ENCODE measurements around the gene SLC39A11.

Gene SLC39A11

GRCh38 chr17:72726936-72727335, 365.6 kb downstream of the SLC39A11 start:
- no peak for DNase-seq (ENCODE audit: extremely low read depth, low read depth)
- no peak overlapping the region for H3K4me3 ChIP-seq (replicated peaks; ENCODE audit: low read depth, low read length)
- TF ChIP-seq, protein P1, sequence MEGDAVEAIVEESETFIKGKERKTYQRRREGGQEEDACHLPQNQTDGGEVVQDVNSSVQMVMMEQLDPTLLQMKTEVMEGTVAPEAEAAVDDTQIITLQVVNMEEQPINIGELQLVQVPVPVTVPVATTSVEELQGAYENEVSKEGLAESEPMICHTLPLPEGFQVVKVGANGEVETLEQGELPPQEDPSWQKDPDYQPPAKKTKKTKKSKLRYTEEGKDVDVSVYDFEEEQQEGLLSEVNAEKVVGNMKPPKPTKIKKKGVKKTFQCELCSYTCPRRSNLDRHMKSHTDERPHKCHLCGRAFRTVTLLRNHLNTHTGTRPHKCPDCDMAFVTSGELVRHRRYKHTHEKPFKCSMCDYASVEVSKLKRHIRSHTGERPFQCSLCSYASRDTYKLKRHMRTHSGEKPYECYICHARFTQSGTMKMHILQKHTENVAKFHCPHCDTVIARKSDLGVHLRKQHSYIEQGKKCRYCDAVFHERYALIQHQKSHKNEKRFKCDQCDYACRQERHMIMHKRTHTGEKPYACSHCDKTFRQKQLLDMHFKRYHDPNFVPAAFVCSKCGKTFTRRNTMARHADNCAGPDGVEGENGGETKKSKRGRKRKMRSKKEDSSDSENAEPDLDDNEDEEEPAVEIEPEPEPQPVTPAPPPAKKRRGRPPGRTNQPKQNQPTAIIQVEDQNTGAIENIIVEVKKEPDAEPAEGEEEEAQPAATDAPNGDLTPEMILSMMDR (IDR thresholded peaks at IDR 0.05; ENCODE audit: low read depth, low read length, missing control alignments), result no peak

- DNase-seq (ENCODE audit: extremely low read depth, low read depth), result peak; percentile 32
- no peak overlapping the region for H3K4me3 ChIP-seq (replicated peaks; ENCODE audit: low read depth, low read length)
- TF ChIP-seq, protein P1 (IDR thresholded peaks at IDR 0.05; ENCODE audit: low read depth, low read length, missing control alignments), result peak; percentile 91
Measured at GRCh38 chr17:72725433-72726068, 366.9 kb downstream of the SLC39A11 start.

DNA sequence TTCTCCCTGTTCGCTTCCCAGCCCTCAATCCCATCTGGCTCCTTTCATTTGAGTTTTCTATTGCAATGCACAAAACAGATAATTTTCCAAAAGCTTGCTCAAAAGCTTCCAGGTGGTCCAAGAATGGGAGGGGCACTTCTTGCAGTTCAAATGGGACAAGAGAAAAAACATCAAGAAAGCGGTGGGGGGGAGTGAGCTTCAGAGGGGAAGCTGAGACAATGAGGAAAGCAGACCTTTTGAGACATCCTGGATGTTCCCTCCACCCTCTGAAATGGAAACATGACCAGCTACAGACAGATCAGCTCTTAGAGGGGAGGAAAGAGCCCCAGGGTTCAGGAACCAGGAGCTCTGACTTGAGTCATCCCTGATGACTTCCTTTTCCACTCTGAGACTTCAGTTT, 368.2 kb downstream of the SLC39A11 start:
- DNase-seq (ENCODE audit: extremely low read depth, low read depth), result no peak
- TF ChIP-seq, protein P1 (IDR thresholded peaks at IDR 0.05; ENCODE audit: low read depth, low read length, missing control alignments), result no peak
- H3K4me3 ChIP-seq (replicated peaks; ENCODE audit: low read depth, low read length), result no peak overlapping the region

DNA sequence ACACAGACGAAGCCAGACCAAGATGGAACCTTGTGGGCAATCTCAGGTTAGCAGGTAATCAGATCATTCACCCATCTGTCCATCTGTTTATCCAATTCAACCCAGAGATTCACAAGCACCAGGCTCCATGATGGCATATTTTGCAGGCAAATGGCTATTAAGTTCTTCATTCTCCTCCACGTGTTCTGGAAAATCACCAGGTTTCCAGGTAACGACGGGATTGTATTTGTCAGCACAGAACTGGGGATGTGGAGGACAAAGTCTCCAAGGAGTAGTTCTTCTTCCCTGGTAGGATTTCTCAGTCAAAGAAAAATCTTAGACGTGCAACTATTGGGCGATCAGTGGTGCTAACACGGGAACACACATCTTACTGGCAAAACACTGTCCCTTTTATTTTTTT, 368.8 kb downstream of the SLC39A11 start:
- TF ChIP-seq, protein P1 (IDR thresholded peaks at IDR 0.05; ENCODE audit: low read depth, low read length, missing control alignments), result no peak
- DNase-seq (ENCODE audit: extremely low read depth, low read depth), result no peak

DNA sequence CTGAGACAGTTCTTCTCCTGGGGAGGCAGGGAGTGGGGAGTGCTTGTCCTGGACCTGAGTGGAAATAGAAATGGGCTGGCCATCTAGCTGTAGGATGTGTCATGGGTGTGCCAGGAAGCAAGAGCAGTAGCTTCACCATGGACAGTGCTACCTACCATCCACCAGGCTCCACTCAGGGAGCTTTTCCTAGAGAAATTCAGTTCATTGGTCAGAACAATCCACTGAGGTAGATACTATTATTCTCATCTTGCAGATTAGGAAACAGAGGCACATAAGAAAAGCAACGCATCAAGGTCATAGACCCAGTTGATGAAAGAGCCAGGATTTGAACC, 372.0 kb downstream of the SLC39A11 start:
- no peak overlapping the region for H3K4me3 ChIP-seq (replicated peaks; ENCODE audit: low read depth, low read length)
- no peak for DNase-seq (ENCODE audit: extremely low read depth, low read depth)
- TF ChIP-seq, protein P1 (IDR thresholded peaks at IDR 0.05; ENCODE audit: low read depth, low read length, missing control alignments), result no peak

More for the DNA sequence above, 368.8 kb downstream of the SLC39A11 start:
- H3K4me3 ChIP-seq (replicated peaks; ENCODE audit: low read depth, low read length), result no peak overlapping the region

DNA sequence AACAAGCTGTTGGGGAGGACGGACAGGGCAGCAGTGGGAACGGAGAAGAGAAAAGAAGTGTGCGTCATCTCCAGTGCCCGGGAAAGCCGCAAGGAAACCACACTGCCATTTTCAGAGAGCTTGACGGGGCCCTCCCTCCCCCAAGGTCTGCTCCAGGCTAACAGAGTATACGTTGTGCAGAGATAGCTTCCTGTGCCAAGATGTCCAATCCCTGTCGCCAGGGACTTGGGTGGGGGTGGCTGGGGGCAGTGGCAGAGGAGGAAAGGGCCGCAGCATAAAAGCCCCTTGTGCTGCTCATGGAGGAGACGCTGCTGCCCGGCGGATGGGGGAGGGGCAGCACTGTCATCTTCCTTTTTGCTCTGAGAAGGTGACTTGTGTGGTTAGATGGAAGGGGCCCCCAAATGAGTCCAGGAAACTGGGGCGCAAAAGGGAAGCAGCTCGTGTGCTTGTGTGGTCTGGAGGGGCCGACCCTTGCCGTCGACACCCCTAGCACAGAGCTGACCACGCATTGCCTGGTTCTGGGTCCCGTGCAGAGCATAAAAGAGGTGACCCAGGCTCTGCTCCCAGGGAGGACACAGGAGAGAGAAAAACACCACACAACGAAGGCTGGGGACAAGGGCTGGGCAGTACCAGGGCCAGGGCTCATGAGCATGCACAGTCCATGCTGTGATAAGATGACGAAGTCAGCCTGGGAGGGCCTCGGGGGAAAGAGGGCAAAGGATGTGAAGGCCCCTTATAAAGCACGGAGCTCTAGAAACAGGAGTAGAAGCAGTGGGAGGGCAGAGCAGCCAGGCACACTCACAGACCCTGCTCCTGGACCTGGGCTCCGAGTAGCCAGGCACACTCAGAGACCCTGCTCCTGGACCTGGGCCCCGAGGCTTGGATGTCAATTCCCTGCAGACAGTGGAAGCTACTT, 372.7 kb downstream of the SLC39A11 start:
- TF ChIP-seq, protein P1 (IDR thresholded peaks at IDR 0.05; ENCODE audit: low read depth, low read length, missing control alignments), result no peak
- DNase-seq (ENCODE audit: extremely low read depth, low read depth), result no peak
- no peak overlapping the region for H3K4me3 ChIP-seq (replicated peaks; ENCODE audit: low read depth, low read length)
